HG03520 (cell line): Measurements from ENCODE around the gene PSEN1.

Source experiments
- ATAC-seq: cut with Tn5 transposase; IDR thresholded peaks from one replicate; pipeline ENCODE4 v1.9.1; 2021; ENCODE audit warnings: mild to moderate bottlenecking, moderate library complexity; ENCODE audit not compliant: unreplicated experiment

The PSEN1 gene

DNA sequence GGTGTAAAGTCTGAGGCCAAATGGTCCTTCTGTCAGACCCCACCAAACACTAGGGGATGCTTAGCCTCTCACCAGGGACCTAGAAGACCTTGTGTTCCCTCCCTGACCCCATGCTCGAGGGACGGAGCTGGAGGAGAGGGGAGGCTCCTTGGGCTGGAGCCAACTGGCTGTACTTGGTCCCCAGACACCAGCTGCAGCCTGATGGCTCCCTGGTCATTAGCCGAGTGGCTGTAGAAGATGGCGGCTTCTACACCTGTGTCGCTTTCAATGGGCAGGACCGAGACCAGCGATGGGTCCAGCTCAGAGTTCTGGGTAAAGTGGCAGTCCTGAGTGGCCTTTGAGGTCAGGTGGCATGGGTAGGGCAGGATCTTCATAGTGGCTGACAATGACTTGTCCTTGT lies 130.0 kb downstream of the PSEN1 start:
- no peak for ATAC-seq

DNA sequence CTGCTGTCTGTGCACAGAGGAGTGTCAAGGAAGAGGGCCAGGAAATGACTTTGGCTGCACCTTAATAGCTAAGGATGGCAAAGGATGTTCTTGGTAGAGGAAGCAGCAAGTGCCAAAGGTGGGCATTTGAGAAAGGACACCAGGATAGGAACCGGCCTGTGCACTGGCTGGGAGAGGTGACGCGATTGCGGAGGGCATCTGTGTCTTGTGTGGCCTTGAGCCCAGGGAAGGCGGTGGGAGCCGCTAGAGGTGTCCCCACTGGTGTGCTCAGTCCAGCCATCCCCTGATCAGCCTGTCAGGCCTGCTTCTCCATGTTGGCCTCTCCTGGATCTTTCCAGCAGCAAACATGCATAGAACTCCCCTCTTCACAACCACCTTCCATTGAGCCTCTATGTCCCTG lies 131.2 kb downstream of the PSEN1 start:
- ATAC-seq: no peak

DNA sequence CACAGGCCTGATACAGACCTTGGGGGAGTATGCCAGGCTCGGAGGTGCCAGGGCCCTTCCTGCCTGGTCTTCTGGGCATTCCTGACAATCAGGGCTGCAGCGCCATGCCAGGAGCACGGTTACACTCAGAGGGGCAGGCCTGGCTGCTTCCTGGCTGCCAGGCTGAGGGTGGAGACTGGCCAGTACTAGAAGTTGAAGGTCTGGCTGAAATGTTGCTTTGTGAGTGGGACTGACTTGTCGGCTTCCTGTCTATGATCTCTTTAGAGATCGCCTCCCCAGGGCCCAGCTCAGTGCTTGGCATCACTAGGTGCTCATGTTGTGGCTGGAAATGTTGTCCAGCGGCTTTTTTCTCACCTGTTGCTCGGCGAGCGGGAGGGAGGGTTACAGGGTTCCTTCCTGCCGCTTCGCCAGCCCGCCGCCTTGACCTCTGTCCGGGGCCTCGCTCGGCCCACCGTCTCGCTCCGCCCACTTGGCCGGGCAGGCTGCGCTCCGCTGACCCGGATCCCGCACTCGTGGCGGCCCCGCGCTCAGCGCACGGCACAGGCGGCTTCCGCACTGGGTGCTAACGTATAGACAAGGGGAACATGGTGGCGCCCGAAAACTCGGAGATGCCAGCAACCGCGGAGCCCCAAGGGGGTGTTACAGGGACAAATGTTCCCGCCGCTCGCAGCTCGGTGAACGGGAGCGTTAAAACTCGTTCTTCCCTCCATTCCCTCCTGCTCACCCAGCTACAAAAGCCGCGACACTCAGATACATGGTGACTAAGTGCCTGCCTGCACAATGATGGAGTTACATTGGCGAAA lies 133.6 kb downstream of the PSEN1 start:
- ATAC-seq: no peak

DNA sequence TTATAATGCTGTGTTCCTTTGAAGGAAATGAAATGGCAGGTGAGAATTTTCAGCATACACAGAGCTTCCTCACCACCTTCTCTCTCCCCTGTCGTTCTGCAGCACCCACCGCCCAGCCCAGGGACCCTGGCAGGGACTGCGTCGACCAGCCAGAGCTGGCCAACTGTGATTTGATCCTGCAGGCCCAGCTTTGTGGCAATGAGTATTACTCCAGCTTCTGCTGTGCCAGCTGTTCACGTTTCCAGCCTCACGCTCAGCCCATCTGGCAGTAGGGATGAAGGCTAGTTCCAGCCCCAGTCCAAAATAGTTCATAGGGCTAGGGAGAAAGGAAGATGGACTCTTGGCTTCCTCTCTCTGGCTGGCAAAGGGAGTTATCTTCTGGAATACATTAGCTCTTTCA lies 136.1 kb downstream of the PSEN1 start:
- ATAC-seq: no peak
